Measurements from ENCODE around the gene ANKRD22. TPM values are rescaled to one million over a fixed set of nuclear protein-coding genes. Genes with fewer than 3 reads are reported as not detected.

ANKRD22 gene
- total RNA-seq, 1 donor from 2014 or later, result not detected

- TF ChIP-seq CTCF (IDR thresholded peaks at IDR 0.05; ENCODE audit: insufficient read depth, low read depth, low read length) (no peak), EZH2 (IDR thresholded peaks at IDR 0.05; ENCODE audit: insufficient read depth, low read length) (no peak)
- FAIRE-seq (no peak), DNase-seq (ENCODE audit: low read depth) (no peak)
- no peaks in the 10 kb centered on the region for H3K4me1 Mint-ChIP-seq (ENCODE audit: low read depth, unreplicated experiment)
- no peak overlapping the region for H3K9ac ChIP-seq (ENCODE audit: low read length)
- H3K4me2 ChIP-seq (ENCODE audit: low read length), result no peak overlapping the region
- H3K79me2 ChIP-seq (ENCODE audit: insufficient read depth, low read length), result no peaks in the 10 kb centered on the region
- H2AFZ ChIP-seq (ENCODE audit: low read depth, low read length), result no peak overlapping the region
- H4K20me1 ChIP-seq (ENCODE audit: insufficient read depth, low read length), result no peaks in the 10 kb centered on the region
- no peaks in the 10 kb centered on the region for H3K27me3 Mint-ChIP-seq (ENCODE audit: low read depth, unreplicated experiment)
- no peaks in the 10 kb centered on the region for H3K9me3 ChIP-seq (ENCODE audit: insufficient read depth, low read depth, low read length)
- no peaks in the 10 kb centered on the region for H3K9me3 Mint-ChIP-seq (ENCODE audit: unreplicated experiment)
- no peaks in the 10 kb centered on the region for H3K36me3 ChIP-seq (ENCODE audit: insufficient read depth, low read length)
- H3K36me3 Mint-ChIP-seq (ENCODE audit: low read depth, unreplicated experiment), result no peaks in the 10 kb centered on the region
- no peak overlapping the region for H3K27ac Mint-ChIP-seq (ENCODE audit: unreplicated experiment)
- peaks cover 3% of the 10 kb centered on the region for H3K4me1 ChIP-seq (ENCODE audit: insufficient read depth, low read length)
- no peak overlapping the region for H3K27ac ChIP-seq (ENCODE audit: low read depth, low read length)
- no peaks in the 10 kb centered on the region for H3K27me3 ChIP-seq (ENCODE audit: insufficient read depth, low read length)
- H3K4me3 Mint-ChIP-seq (ENCODE audit: unreplicated experiment), result no peak overlapping the region
- H3K4me3 ChIP-seq (ENCODE audit: insufficient read depth, low read depth, low read length), result no peak overlapping the region
Measured at GRCh38 chr10:88809621-88810020, 42.0 kb downstream of the ANKRD22 start.

GRCh38 chr10:88805924-88806323 lies 45.7 kb downstream of the ANKRD22 start:
- Mint-ChIP-seq H3K36me3 (ENCODE audit: low read depth, unreplicated experiment) (no peaks in the 10 kb centered on the region), H3K4me3 (ENCODE audit: unreplicated experiment) (no peak overlapping the region), H3K4me1 (ENCODE audit: low read depth, unreplicated experiment) (peaks cover 2% of the 10 kb centered on the region), H3K9me3 (ENCODE audit: unreplicated experiment) (no peaks in the 10 kb centered on the region), H3K27ac (ENCODE audit: unreplicated experiment) (no peak overlapping the region), H3K27me3 (ENCODE audit: low read depth, unreplicated experiment) (no peaks in the 10 kb centered on the region)
- H3K9me3 ChIP-seq (ENCODE audit: insufficient read depth, low read depth, low read length), result no peaks in the 10 kb centered on the region
- DNase-seq (ENCODE audit: low read depth) (no peak), FAIRE-seq (no peak)
- TF ChIP-seq CTCF (IDR thresholded peaks at IDR 0.05; ENCODE audit: insufficient read depth, low read depth, low read length) (no peak), EZH2 (IDR thresholded peaks at IDR 0.05; ENCODE audit: insufficient read depth, low read length) (no peak)
- H2AFZ ChIP-seq (ENCODE audit: low read depth, low read length), result no peak overlapping the region
- no peak overlapping the region for H3K9ac ChIP-seq (ENCODE audit: low read length)
- H3K36me3 ChIP-seq (ENCODE audit: insufficient read depth, low read length), result no peaks in the 10 kb centered on the region
- no peak overlapping the region for H3K4me3 ChIP-seq (ENCODE audit: insufficient read depth, low read depth, low read length)
- peaks cover 4% of the 10 kb centered on the region for H3K4me1 ChIP-seq (ENCODE audit: insufficient read depth, low read length)
- H3K27me3 ChIP-seq (ENCODE audit: insufficient read depth, low read length), result no peaks in the 10 kb centered on the region
- H4K20me1 ChIP-seq (ENCODE audit: insufficient read depth, low read length), result no peaks in the 10 kb centered on the region
- no peak overlapping the region for H3K27ac ChIP-seq (ENCODE audit: low read depth, low read length)
- H3K4me2 ChIP-seq (ENCODE audit: low read length), result no peak overlapping the region
- H3K79me2 ChIP-seq (ENCODE audit: insufficient read depth, low read length), result no peaks in the 10 kb centered on the region

GRCh38 chr10:88805361-88805760 lies 46.3 kb downstream of the ANKRD22 start:
- no peaks in the 10 kb centered on the region for H3K27me3 Mint-ChIP-seq (ENCODE audit: low read depth, unreplicated experiment)
- Histone ChIP-seq H3K9ac (ENCODE audit: low read length) (no peak overlapping the region), H3K4me3 (ENCODE audit: insufficient read depth, low read depth, low read length) (no peak overlapping the region), H4K20me1 (ENCODE audit: insufficient read depth, low read length) (no peaks in the 10 kb centered on the region), H3K36me3 (ENCODE audit: insufficient read depth, low read length) (no peaks in the 10 kb centered on the region), H2AFZ (ENCODE audit: low read depth, low read length) (no peak overlapping the region), H3K27ac (ENCODE audit: low read depth, low read length) (no peak overlapping the region), H3K79me2 (ENCODE audit: insufficient read depth, low read length) (no peaks in the 10 kb centered on the region), H3K4me1 (ENCODE audit: insufficient read depth, low read length) (peaks cover 7% of the 10 kb centered on the region), H3K9me3 (ENCODE audit: insufficient read depth, low read depth, low read length) (no peaks in the 10 kb centered on the region), H3K27me3 (ENCODE audit: insufficient read depth, low read length) (no peaks in the 10 kb centered on the region), H3K4me2 (ENCODE audit: low read length) (no peak overlapping the region)
- no peaks in the 10 kb centered on the region for H3K9me3 Mint-ChIP-seq (ENCODE audit: unreplicated experiment)
- TF ChIP-seq CTCF (IDR thresholded peaks at IDR 0.05; ENCODE audit: insufficient read depth, low read depth, low read length) (no peak), EZH2 (IDR thresholded peaks at IDR 0.05; ENCODE audit: insufficient read depth, low read length) (no peak)
- no peaks in the 10 kb centered on the region for H3K36me3 Mint-ChIP-seq (ENCODE audit: low read depth, unreplicated experiment)
- DNase-seq (ENCODE audit: low read depth) (no peak), FAIRE-seq (no peak)
- H3K27ac Mint-ChIP-seq (ENCODE audit: unreplicated experiment), result no peak overlapping the region
- H3K4me1 Mint-ChIP-seq (ENCODE audit: low read depth, unreplicated experiment), result peaks cover 2% of the 10 kb centered on the region
- H3K4me3 Mint-ChIP-seq (ENCODE audit: unreplicated experiment), result no peak overlapping the region
